K562 (cell line): ENCODE results near the gene ZSCAN21.

Source experiments
- HNRNPUL1 ChIP-seq: fragments of 200-400 bp; formaldehyde crosslinking; IDR thresholded peaks from 2 replicates; pipeline ENCODE4 v1.6.1; 2017; ENCODE audit warnings: low read length
- JUND ChIP-seq, 2 experiments: IDR thresholded peaks; 2 replicates in 1 of 2; 3 replicates in 1 of 2; pipeline ENCODE4 v1.6.1; 2011; ENCODE audit warnings: borderline replicate concordance in 2 of 2, low read depth in 2 of 2, low read length in 2 of 2, improper control_type of control experiment in 1 of 2, missing biosample characterization in 1 of 2, missing genetic modification characterization in 1 of 2, missing genetic modification reagents in 1 of 2
- RAD21 ChIP-seq, 2 experiments: fragments of 250-450 bp in 1 of 2; fragments of 450-650 bp in 1 of 2; sonication (Bioruptor Pico) in 1 of 2; formaldehyde crosslinking in 1 of 2; IDR thresholded peaks in 1 of 2; conservative IDR thresholded peaks in 1 of 2; 2 replicates each; pipeline versions ENCODE4 v1.4.0 to v1.8.0; 2020 to 2022; ENCODE audit warnings: mild to moderate bottlenecking in 2 of 2, moderate library complexity in 1 of 2
- SMC3 ChIP-seq: conservative IDR thresholded peaks from 2 replicates; pipeline ENCODE4 v1.6.1; 2011; ENCODE audit warnings: low read depth, low read length, improper control_type of control experiment; ENCODE audit not compliant: insufficient read depth
- TAF1 ChIP-seq: IDR thresholded peaks from 2 replicates; pipeline ENCODE4 v1.6.1; 2011; ENCODE audit warnings: mild to moderate bottlenecking, low read length, moderate library complexity; ENCODE audit not compliant: insufficient read depth, control insufficient read depth, severe bottlenecking; ENCODE audit errors: extremely low read depth
- TF ChIP-seq, protein P1 (sequence below): sonication (generic); formaldehyde crosslinking; IDR thresholded peaks from 2 replicates; pipeline ENCODE4 v1.8.1; 2023; ENCODE audit warnings: mild to moderate bottlenecking, missing genetic modification reagents
- TF ChIP-seq, protein P2 (sequence below): sonication (generic); formaldehyde crosslinking; IDR thresholded peaks from 2 replicates; pipeline ENCODE4 v1.8.1; 2023; ENCODE audit warnings: mild to moderate bottlenecking, missing genetic modification reagents
- TF ChIP-seq, protein P3 (sequence below), 3 experiments: IDR thresholded peaks in 2 of 3; conservative IDR thresholded peaks in 1 of 3; 2 replicates each; pipeline ENCODE4 v1.5.1; 2011 to 2012; ENCODE audit warnings: low read length in 3 of 3, mild to moderate bottlenecking in 3 of 3, control low read depth in 2 of 3, improper control_type of control experiment in 1 of 3, inconsistent platforms in 1 of 3, low read depth in 1 of 3, mixed read lengths in 1 of 3, moderate library complexity in 1 of 3; ENCODE audit not compliant: insufficient read depth in 2 of 3

DNA sequence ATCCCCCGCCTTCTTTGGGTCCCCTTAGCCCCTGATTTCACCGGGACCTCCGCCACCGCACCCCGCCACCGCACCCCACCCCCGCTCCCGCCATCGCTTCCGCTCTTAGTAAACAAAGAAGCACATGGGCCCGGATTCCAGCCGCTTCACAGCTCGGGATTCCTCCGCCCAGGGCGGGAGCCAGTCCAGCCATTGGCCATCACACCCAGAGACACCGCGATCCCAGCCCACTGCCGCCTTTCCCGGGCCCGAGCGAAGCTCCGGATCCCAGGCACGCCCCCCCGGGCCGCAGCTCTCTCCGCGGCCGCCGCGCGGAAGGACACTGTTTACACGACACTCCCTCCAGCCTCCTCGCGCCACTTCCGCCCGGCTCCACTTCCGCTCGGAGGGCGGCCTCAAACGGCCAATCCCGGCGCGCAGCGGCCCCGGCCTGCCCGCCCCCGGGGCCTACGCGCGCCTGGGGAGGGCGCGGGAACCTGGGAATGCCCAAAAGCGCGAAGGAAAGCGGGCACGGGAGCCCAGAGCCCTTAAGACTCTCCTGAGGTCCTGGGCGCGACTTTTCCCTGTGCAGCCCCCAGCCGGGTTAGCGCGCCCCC is 50.9 kb downstream of the ZSCAN21 start:
- TF ChIP-seq, protein P1, sequence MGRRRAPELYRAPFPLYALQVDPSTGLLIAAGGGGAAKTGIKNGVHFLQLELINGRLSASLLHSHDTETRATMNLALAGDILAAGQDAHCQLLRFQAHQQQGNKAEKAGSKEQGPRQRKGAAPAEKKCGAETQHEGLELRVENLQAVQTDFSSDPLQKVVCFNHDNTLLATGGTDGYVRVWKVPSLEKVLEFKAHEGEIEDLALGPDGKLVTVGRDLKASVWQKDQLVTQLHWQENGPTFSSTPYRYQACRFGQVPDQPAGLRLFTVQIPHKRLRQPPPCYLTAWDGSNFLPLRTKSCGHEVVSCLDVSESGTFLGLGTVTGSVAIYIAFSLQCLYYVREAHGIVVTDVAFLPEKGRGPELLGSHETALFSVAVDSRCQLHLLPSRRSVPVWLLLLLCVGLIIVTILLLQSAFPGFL (CRISPR knock-in tag): no peak
- TF ChIP-seq, protein P2, sequence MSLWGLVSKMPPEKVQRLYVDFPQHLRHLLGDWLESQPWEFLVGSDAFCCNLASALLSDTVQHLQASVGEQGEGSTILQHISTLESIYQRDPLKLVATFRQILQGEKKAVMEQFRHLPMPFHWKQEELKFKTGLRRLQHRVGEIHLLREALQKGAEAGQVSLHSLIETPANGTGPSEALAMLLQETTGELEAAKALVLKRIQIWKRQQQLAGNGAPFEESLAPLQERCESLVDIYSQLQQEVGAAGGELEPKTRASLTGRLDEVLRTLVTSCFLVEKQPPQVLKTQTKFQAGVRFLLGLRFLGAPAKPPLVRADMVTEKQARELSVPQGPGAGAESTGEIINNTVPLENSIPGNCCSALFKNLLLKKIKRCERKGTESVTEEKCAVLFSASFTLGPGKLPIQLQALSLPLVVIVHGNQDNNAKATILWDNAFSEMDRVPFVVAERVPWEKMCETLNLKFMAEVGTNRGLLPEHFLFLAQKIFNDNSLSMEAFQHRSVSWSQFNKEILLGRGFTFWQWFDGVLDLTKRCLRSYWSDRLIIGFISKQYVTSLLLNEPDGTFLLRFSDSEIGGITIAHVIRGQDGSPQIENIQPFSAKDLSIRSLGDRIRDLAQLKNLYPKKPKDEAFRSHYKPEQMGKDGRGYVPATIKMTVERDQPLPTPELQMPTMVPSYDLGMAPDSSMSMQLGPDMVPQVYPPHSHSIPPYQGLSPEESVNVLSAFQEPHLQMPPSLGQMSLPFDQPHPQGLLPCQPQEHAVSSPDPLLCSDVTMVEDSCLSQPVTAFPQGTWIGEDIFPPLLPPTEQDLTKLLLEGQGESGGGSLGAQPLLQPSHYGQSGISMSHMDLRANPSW (CRISPR knock-in tag): no peak
- TF ChIP-seq TAF1: peak; percentile 61
- TF ChIP-seq HNRNPUL1: no peak
- no peak for TF ChIP-seq SMC3
- TF ChIP-seq, protein P3, sequence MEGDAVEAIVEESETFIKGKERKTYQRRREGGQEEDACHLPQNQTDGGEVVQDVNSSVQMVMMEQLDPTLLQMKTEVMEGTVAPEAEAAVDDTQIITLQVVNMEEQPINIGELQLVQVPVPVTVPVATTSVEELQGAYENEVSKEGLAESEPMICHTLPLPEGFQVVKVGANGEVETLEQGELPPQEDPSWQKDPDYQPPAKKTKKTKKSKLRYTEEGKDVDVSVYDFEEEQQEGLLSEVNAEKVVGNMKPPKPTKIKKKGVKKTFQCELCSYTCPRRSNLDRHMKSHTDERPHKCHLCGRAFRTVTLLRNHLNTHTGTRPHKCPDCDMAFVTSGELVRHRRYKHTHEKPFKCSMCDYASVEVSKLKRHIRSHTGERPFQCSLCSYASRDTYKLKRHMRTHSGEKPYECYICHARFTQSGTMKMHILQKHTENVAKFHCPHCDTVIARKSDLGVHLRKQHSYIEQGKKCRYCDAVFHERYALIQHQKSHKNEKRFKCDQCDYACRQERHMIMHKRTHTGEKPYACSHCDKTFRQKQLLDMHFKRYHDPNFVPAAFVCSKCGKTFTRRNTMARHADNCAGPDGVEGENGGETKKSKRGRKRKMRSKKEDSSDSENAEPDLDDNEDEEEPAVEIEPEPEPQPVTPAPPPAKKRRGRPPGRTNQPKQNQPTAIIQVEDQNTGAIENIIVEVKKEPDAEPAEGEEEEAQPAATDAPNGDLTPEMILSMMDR (IDR thresholded peaks at IDR 0.05 in 2 of 3, conservative IDR thresholded peaks at IDR 0.05 in 1 of 3; ENCODE audit: insufficient read depth in 2 of 3, low read depth in 1 of 3, low read length in 3 of 3): no peak
- 0 out of 4 replicates have a peak, but pooled peaks of 1 of the 2 experiments have one; percentile 9 for TF ChIP-seq RAD21 (CRISPR knock-in tag; conservative IDR thresholded peaks at IDR 0.05 in 1 of 2, IDR thresholded peaks at IDR 0.05 in 1 of 2)
- TF ChIP-seq JUND (IDR thresholded peaks at IDR 0.05; ENCODE audit: borderline replicate concordance, low read depth, low read length): peak; percentile 55; the same call in 1 of the 2 replicates
- peak; percentile 23; the same call in 1 of the 3 replicates for TF ChIP-seq JUND (tag; IDR thresholded peaks at IDR 0.05; ENCODE audit: borderline replicate concordance, low read depth, low read length)
